Mesendoderm (in vitro differentiated cells): Measurements from ENCODE around the gene TECTB.

Experiments used
- DNase-seq: peaks from one replicate; pipeline ENCODE4 v3.0.0; 2013
- H2AK5ac ChIP-seq: 2 replicates; pipeline ENCODE4 v1.6.1; 2013; ENCODE audit warnings: low read length, inconsistent platforms
- H2BK120ac ChIP-seq: 2 replicates; pipeline ENCODE4 v1.6.1; 2013; ENCODE audit warnings: low read depth, mild to moderate bottlenecking, low read length, moderate library complexity, mixed read lengths
- H2BK15ac ChIP-seq: replicated peaks from 2 replicates; pipeline ENCODE4 v1.6.1; 2013; ENCODE audit warnings: low read depth, mild to moderate bottlenecking, moderate library complexity
- H2BK5ac ChIP-seq: 2 replicates; pipeline ENCODE4 v1.6.1; 2013; ENCODE audit warnings: low read length, inconsistent platforms
- H3K18ac ChIP-seq: 2 replicates; pipeline ENCODE4 v1.6.1; 2013; ENCODE audit warnings: mild to moderate bottlenecking, low read length, mixed read lengths
- H3K23ac ChIP-seq: one replicate; pipeline ENCODE4 v1.6.1; 2013; ENCODE audit warnings: low read length
- H3K27ac ChIP-seq: 2 replicates; pipeline ENCODE4 v1.5.1; 2013; ENCODE audit warnings: low read depth, mild to moderate bottlenecking, inconsistent platforms, low read length, moderate library complexity
- H3K27me3 ChIP-seq: 2 replicates; pipeline ENCODE4 v1.6.1; 2013; ENCODE audit warnings: low read length, control low read depth, mild to moderate bottlenecking, inconsistent platforms; ENCODE audit not compliant: insufficient read depth, poor library complexity
- H3K36me3 ChIP-seq: 2 replicates; pipeline ENCODE4 v1.6.1; 2013; ENCODE audit warnings: low read length, inconsistent platforms; ENCODE audit not compliant: control insufficient read depth, insufficient read depth
- H3K4ac ChIP-seq: one replicate; pipeline ENCODE4 v1.6.1; 2013; ENCODE audit warnings: low read depth, mild to moderate bottlenecking, low read length, moderate library complexity
- H3K4me1 ChIP-seq: 2 replicates; pipeline ENCODE4 v1.6.1; 2013; ENCODE audit warnings: low read depth, low read length, inconsistent platforms; ENCODE audit not compliant: control insufficient read depth
- H3K4me2 ChIP-seq: 2 replicates; pipeline ENCODE4 v1.6.1; 2013; ENCODE audit warnings: low read length
- H3K4me3 ChIP-seq: 2 replicates; pipeline ENCODE4 v1.5.1; 2013; ENCODE audit warnings: mild to moderate bottlenecking, low read length
- H3K56ac ChIP-seq: one replicate; pipeline ENCODE4 v1.6.1; 2013; ENCODE audit warnings: low read length
- H3K79me1 ChIP-seq: 2 replicates; pipeline ENCODE4 v1.6.1; 2013; ENCODE audit warnings: low read length, inconsistent platforms
- H3K79me2 ChIP-seq: 2 replicates; pipeline ENCODE4 v1.6.1; 2013; ENCODE audit warnings: mild to moderate bottlenecking, low read length; ENCODE audit not compliant: control insufficient read depth, insufficient read depth
- H3K9ac ChIP-seq: 2 replicates; pipeline ENCODE4 v1.6.1; 2013; ENCODE audit warnings: low read length, inconsistent platforms
- H4K5ac ChIP-seq: one replicate; pipeline ENCODE4 v1.6.1; 2013; ENCODE audit warnings: low read length
- H4K8ac ChIP-seq: one replicate; pipeline ENCODE4 v1.6.1; 2013; ENCODE audit warnings: low read depth, mild to moderate bottlenecking, control low read depth, low read length, moderate library complexity
- WGBS: extraction: QIAGEN DNeasy Blood & Tissue Kit; methylation state at CpG from one replicate; pipeline ENCODE4 v1.1.7; 2013; ENCODE audit warnings: low lambda C conversion rate, missing lambda C conversion rate; ENCODE audit not compliant: insufficient coverage; ENCODE audit errors: extremely low coverage; 5-methylcytosine and 5-hydroxymethylcytosine counted together

TECTB gene

DNA sequence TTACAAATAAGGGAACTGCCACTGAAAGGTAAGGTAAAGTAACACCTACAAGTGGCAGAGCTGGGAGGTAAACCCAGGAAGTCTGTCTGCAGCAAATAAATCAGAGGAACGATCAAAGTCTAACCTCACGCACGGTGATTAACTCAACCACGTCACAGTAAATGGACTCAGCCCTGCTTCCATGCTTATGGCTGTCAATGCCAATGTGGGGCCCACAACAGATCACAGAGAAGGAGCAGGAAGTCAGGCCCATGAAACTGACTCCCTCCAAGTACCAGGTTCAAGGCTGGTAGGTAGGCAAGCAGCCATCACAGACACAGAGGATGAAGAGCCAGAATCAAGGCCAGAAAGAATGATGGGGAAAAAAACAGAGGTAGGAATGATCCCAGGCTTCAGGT, 52.7 kb downstream of the TECTB start:
- Histone ChIP-seq H3K27me3 (no peaks in the 10 kb centered on the region), H3K4me3 (no peak overlapping the region), H3K56ac (no peak overlapping the region), H3K9ac (no peak overlapping the region), H2BK5ac (no peak overlapping the region), H4K5ac (no peak overlapping the region), H3K79me2 (no peaks in the 10 kb centered on the region), H3K36me3 (no peaks in the 10 kb centered on the region), H3K4me2 (no peak overlapping the region), H2BK15ac (no peak overlapping the region), H3K27ac (no peak overlapping the region), H2BK120ac (no peak overlapping the region), H2AK5ac (no peak overlapping the region), H3K18ac (no peak overlapping the region), H4K8ac (no peak overlapping the region), H3K4me1 (no peaks in the 10 kb centered on the region), H3K4ac (no peak overlapping the region), H3K23ac (no peak overlapping the region), H3K79me1 (no peaks in the 10 kb centered on the region)
- WGBS: no CpG with 5 or more reads among the region's 4 CpGs
- no peak for DNase-seq

DNA sequence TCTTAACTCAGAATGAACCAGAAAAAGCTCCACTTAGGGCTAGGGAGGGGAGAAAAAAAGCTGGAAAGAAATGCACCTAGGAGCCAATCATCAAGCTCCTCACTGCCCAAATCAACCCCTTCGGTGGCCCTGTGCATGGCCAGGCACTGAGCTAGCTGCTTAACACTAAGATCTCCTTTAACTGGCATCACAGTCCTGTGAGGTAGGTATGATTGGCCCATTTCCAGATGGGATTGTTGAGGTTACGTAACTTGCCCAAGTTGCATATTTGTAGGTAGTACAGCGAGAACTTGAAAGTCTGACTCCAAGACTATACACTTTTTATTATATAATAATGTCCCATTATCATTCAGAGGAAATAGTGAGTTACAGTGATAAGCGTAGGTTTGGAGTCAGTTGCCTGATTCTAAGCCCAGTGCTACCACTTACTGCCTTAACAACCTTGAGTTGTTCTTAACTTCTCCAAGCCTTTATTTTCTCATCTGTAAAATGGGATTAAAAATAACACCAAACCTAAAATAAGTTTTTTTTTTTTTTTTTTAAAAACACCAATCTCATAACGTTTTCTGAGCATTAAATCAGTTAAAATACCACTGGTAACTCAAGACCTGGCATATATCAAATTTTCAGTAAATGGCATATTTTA, 53.5 kb downstream of the TECTB start:
- H3K9ac ChIP-seq: no peak overlapping the region

DNA sequence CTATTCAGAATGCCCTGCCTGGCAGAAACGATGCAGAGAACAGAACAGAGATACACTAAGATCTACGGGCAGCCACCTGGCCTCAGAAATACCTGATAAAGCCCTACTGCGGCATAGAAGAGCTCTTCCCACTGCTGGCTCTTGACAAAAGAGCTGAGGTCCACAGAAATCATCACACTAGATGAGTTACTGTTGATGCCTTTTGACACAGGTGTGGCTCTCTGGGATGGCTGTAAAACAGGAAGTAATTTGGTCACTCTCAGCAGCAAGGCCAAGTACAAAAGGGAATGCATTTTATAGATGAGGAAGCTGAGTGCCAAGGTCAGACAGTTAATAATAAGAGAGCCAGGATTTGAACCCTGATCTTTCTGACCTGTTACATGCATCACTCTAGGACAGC, 55.8 kb downstream of the TECTB start:
- no peak overlapping the region for H2BK120ac ChIP-seq
- H3K4me2 ChIP-seq: no peak overlapping the region
- no peak overlapping the region for H3K4ac ChIP-seq

More for the DNA sequence above, 53.5 kb downstream of the TECTB start:
- no peak overlapping the region for H4K5ac ChIP-seq
- H2BK15ac ChIP-seq: no peak overlapping the region
- WGBS: no CpG with 5 or more reads among the region's 5 CpGs
- H2AK5ac ChIP-seq: no peak overlapping the region
- no peak overlapping the region for H2BK120ac ChIP-seq
- H4K8ac ChIP-seq: no peak overlapping the region
- no peak overlapping the region for H3K56ac ChIP-seq
- no peak for DNase-seq
- H3K36me3 ChIP-seq: no peaks in the 10 kb centered on the region
- no peak overlapping the region for H3K23ac ChIP-seq
- H3K4me2 ChIP-seq: no peak overlapping the region
- H2BK5ac ChIP-seq: no peak overlapping the region
- H3K4me1 ChIP-seq: no peaks in the 10 kb centered on the region
- no peak overlapping the region for H3K4ac ChIP-seq
- H3K27ac ChIP-seq: no peak overlapping the region
- no peak overlapping the region for H3K18ac ChIP-seq
- H3K79me1 ChIP-seq: no peaks in the 10 kb centered on the region
- H3K4me3 ChIP-seq: no peak overlapping the region
- no peaks in the 10 kb centered on the region for H3K27me3 ChIP-seq
- no peaks in the 10 kb centered on the region for H3K79me2 ChIP-seq

DNA sequence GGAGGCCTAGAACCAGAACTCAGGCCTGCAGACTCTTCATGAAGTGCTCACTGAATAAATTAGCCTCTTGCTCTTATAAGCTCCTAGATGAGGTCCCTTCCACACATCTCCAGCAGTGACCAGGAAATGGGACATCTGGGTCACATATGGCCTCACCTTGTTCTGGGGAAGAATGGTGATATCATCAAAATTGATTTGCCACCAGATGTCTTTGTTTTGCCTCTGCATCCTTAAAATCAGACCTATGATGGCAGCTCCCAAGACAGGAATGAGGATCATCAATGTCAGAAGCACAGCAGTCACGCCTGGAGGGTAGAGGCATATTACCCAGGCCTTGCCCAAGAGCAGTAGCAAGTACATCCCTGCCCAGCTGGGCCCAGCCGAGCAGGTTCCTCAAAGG, 57.4 kb downstream of the TECTB start:
- no peak overlapping the region for H3K18ac ChIP-seq
- H3K23ac ChIP-seq: no peak overlapping the region
- no peaks in the 10 kb centered on the region for H3K79me2 ChIP-seq
- H3K4me1 ChIP-seq: no peaks in the 10 kb centered on the region
- H3K4me3 ChIP-seq: no peak overlapping the region
- no peak overlapping the region for H3K56ac ChIP-seq
- no peaks in the 10 kb centered on the region for H3K27me3 ChIP-seq
- H4K8ac ChIP-seq: no peak overlapping the region
- no peaks in the 10 kb centered on the region for H3K79me1 ChIP-seq
- H2AK5ac ChIP-seq: no peak overlapping the region
- no peak overlapping the region for H2BK120ac ChIP-seq
- no peak overlapping the region for H2BK15ac ChIP-seq
- H3K9ac ChIP-seq: no peak overlapping the region
- H3K4ac ChIP-seq: no peak overlapping the region
- no peak overlapping the region for H3K27ac ChIP-seq
- no peaks in the 10 kb centered on the region for H3K36me3 ChIP-seq
- WGBS: no CpG with 5 or more reads among the region's 2 CpGs
- no peak overlapping the region for H4K5ac ChIP-seq
- no peak overlapping the region for H2BK5ac ChIP-seq
- no peak overlapping the region for H3K4me2 ChIP-seq
- DNase-seq: no peak

More for the DNA sequence above, 55.8 kb downstream of the TECTB start:
- no peak overlapping the region for H2AK5ac ChIP-seq
- no peak overlapping the region for H3K23ac ChIP-seq
- H3K18ac ChIP-seq: no peak overlapping the region
- H3K79me1 ChIP-seq: no peaks in the 10 kb centered on the region
- no peak overlapping the region for H2BK15ac ChIP-seq
- no peak overlapping the region for H4K5ac ChIP-seq
- H2BK5ac ChIP-seq: no peak overlapping the region
- no peaks in the 10 kb centered on the region for H3K79me2 ChIP-seq
- H3K27me3 ChIP-seq: no peaks in the 10 kb centered on the region
- no peaks in the 10 kb centered on the region for H3K36me3 ChIP-seq
- no peak overlapping the region for H3K9ac ChIP-seq
- no peak overlapping the region for H3K56ac ChIP-seq
- no peak overlapping the region for H3K27ac ChIP-seq
- DNase-seq: no peak
- no CpG with 5 or more reads among the region's 3 CpGs for WGBS
- no peak overlapping the region for H3K4me3 ChIP-seq
- no peaks in the 10 kb centered on the region for H3K4me1 ChIP-seq
- H4K8ac ChIP-seq: no peak overlapping the region

GRCh38 chr10:112343056-112343806, 60.0 kb downstream of the TECTB start:
- no peaks in the 10 kb centered on the region for H3K27me3 ChIP-seq
- H3K79me1 ChIP-seq: no peaks in the 10 kb centered on the region
- H3K18ac ChIP-seq: no peak overlapping the region
- H3K27ac ChIP-seq: no peak overlapping the region
- H4K5ac ChIP-seq: no peak overlapping the region
- H3K4me3 ChIP-seq: no peak overlapping the region
- no peak overlapping the region for H3K4ac ChIP-seq
- H3K9ac ChIP-seq: no peak overlapping the region
- no peak for DNase-seq
- H2BK5ac ChIP-seq: no peak overlapping the region
- no peak overlapping the region for H3K4me2 ChIP-seq
- no peak overlapping the region for H4K8ac ChIP-seq
- H2BK15ac ChIP-seq: no peak overlapping the region
- H3K4me1 ChIP-seq: no peaks in the 10 kb centered on the region
- H3K56ac ChIP-seq: no peak overlapping the region
- no peak overlapping the region for H2AK5ac ChIP-seq
- H3K23ac ChIP-seq: no peak overlapping the region
- no peaks in the 10 kb centered on the region for H3K36me3 ChIP-seq
- no CpG with 5 or more reads among the region's 5 CpGs for WGBS
- no peak overlapping the region for H2BK120ac ChIP-seq
- no peaks in the 10 kb centered on the region for H3K79me2 ChIP-seq
